Right renal pelvis (tissue), 4 donors: ENCODE results near the gene PCBP1. TPM values are rescaled to one million over a fixed set of nuclear protein-coding genes. Genes with fewer than 3 reads are reported as not detected.
"Not testable (repeated sequence)": the region's sequence is repeated elsewhere in the genome, so short reads cannot be mapped to it uniquely, and the experiment has no call there.

Experiments used
- DNase-seq, 4 donors: peaks; one replicate each; pipeline ENCODE4 v3.0.0-alpha.2; 2013; ENCODE audit warnings: low read depth in 4 of 4, low spot score in 3 of 4, missing footprints in 1 of 4
- polyA plus RNA-seq, 4 donors: library from polyadenylated mRNA; unstranded; fragments of 120-200 nt; gene quantifications; one replicate each; pipeline ENCODE4 v1.2.1, GENCODE V29; 2013; ENCODE audit not compliant: insufficient read length in 4 of 4

Gene PCBP1
- polyA plus RNA-seq, 4 donors = 298 to 339 (median 319) TPM

GRCh38 chr2:70123051-70123828 lies 36.0 kb downstream of the PCBP1 start:
- peak in 1 of 4 donors; percentile 57 for DNase-seq

GRCh38 chr2:70123829-70124116 lies 36.5 kb downstream of the PCBP1 start:
- no peak for DNase-seq

GRCh38 chr2:70124983-70125480 lies 37.8 kb downstream of the PCBP1 start:
- DNase-seq = peak in 1 of 4 donors; percentile 67

- DNase-seq = no peak
These were observed 38.2 kb downstream of the PCBP1 start for GRCh38 chr2:70125498-70125898.

- DNase-seq = no peak
These were observed 39.1 kb downstream of the PCBP1 start for GRCh38 chr2:70126413-70126812.

- DNase-seq = no peak
These were observed 40.7 kb downstream of the PCBP1 start for GRCh38 chr2:70128005-70128404.

- not testable (repeated sequence) for DNase-seq
These were observed 44.3 kb downstream of the PCBP1 start for GRCh38 chr2:70131344-70132143.

- DNase-seq = no peak
These were observed 45.2 kb downstream of the PCBP1 start for GRCh38 chr2:70132244-70133126.

GRCh38 chr2:70133127-70133452 lies 45.8 kb downstream of the PCBP1 start:
- DNase-seq = no peak

GRCh38 chr2:70133491-70134322 lies 46.4 kb downstream of the PCBP1 start:
- DNase-seq = no peak

- not testable (repeated sequence) for DNase-seq
These were observed 47.2 kb downstream of the PCBP1 start for GRCh38 chr2:70134323-70134983.

Other genes with a start within 250 kb of the PCBP1 start
- gene SNRNP27, start 193.5 kb upstream of the PCBP1 start, polyA plus RNA-seq = 10 to 100 TPM; 70.7 to 84.7 (median 78.4) TPM
- gene MXD1, start 172.4 kb upstream of the PCBP1 start, polyA plus RNA-seq = 10 to 100 TPM; 10.5 to 15.1 (median 12.2) TPM
- 1 to 10 TPM; 3.8 to 5.1 (median 4.3) TPM for gene ASPRV1, start 125.8 kb upstream of the PCBP1 start, polyA plus RNA-seq
- 10 to 100 TPM; 14.2 to 19.4 (median 16.4) TPM for gene C2orf42, start 103.5 kb downstream of the PCBP1 start, polyA plus RNA-seq
- gene TIA1, start 161.2 kb downstream of the PCBP1 start, polyA plus RNA-seq = 100 to 1,000 TPM; 423 to 519 (median 492) TPM
- 10 to 100 TPM; 75.9 to 96.9 (median 88.6) TPM for gene PCYOX1, start 170.7 kb downstream of the PCBP1 start, polyA plus RNA-seq
- 100 to 1,000 TPM; 131 to 147 (median 133) TPM for gene SNRPG, start 206.3 kb downstream of the PCBP1 start, polyA plus RNA-seq
- 10 to 100 TPM; 71.1 to 79.9 (median 76.1) TPM for gene FAM136A, start 214.6 kb downstream of the PCBP1 start, polyA plus RNA-seq